ENCODE data around the gene OR2M3.
"Not testable (repeated sequence)": the region's sequence is repeated elsewhere in the genome, so short reads cannot be mapped to it uniquely, and the experiment has no call there.

The OR2M3 gene

DNA sequence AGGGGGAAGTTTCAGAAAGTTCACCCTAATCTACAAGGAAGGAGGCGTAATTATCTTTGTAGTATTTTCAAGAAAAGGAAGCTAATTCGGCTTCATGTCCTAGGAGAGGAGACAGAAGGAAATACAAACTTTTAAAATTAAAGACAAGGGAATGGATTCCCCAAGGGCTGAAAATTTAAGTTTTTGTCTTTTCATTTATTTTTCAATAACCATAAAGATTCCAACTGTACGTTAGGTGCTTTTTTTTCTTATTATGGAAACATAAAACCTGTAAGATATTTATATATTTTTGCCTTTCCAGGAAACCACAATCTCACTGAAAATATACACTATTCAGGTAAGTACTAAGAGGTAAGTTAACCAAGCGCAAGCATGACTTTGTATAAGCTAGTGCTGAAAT, at the start of gene OR2M3:
Gene OR2M3 (plus strand): TSS at position 301 of the 400 bp plus-strand sequence. CDS start 5,803 bp downstream, outside the sequence.
- no peak for DNase-seq (ENCODE audit: extremely low read depth in 1 of 2, low read depth in 1 of 2)

DNA sequence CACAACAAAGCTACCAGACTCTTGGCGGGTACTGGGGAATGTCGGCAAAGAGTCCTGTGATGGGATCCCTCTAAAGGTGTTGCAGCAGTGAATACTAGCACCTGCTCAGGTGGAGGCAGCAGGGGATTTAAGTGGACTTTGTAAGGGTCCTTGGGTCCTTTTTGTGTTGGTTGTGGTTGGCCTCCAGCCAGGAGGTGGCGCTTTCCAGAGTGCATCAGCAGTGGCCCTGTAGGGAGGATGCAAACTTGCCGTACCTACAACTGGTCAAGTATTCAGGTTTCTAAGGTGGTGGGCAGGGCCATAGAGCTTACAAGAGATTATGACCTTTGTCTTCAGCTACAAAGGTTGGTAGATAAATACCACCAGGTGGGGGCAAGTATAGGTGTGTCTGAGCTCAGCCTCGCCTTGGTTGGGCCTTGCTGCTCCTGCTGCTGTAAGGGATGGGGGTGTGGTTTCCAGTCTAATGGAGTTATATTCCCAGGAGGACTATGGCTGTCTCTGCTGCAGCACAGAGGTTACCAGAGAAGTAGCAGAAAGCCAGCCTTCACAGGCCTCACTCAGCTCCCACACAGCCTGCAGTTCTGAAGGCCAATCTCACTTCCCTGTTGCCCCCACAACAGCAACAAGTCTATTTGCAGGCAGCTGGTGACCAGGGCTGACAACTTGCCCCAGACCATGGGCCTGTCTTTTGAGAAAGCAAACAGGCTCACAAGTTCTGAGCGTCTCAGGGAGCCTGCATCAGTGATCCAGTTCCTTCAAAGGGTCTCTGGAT, 44.8 kb upstream of the OR2M3 start:
- no peak for DNase-seq (ENCODE audit: extremely low read depth in 1 of 2, low read depth in 1 of 2)

DNA sequence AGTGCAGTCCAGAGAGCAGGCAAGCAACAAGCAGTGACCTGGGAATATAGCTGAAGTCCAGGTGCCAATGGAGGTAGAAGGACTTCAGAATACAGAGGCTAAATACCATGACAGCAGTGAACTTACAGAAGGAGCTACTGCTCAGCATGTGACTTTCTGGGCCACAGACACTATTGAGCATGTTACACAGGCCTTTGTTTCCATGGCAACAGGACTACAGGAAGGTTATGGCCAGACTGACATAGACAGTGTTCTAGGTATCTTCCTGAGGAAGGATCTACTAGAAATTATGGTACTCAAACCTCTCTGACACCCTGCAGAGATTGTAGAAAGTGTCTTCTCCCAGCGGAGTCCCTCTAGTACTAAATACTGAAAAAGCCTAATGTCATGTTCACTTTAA, 41.1 kb upstream of the OR2M3 start:
- no peak for DNase-seq (ENCODE audit: extremely low read depth in 1 of 2, low read depth in 1 of 2)

DNA sequence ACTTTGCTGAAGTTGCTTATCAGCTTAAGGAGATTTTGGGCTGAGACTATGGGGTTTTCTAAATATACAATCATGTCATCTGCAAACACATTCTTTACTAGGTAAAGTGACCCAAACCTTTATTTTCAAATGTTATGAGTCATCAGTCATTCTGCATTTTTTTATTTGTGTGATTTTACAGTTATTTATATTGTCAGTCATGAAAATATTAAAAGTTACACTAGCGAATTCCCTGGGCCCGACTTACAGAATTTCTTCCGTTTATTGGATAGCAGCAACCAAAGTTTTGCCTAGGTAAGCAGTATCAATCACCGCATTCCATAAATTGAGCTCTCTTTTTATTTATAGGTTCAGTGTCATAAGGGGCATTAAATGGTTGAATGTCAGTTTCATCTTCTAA, 38.3 kb upstream of the OR2M3 start:
- no peak for DNase-seq (ENCODE audit: extremely low read depth in 1 of 2, low read depth in 1 of 2)

DNA sequence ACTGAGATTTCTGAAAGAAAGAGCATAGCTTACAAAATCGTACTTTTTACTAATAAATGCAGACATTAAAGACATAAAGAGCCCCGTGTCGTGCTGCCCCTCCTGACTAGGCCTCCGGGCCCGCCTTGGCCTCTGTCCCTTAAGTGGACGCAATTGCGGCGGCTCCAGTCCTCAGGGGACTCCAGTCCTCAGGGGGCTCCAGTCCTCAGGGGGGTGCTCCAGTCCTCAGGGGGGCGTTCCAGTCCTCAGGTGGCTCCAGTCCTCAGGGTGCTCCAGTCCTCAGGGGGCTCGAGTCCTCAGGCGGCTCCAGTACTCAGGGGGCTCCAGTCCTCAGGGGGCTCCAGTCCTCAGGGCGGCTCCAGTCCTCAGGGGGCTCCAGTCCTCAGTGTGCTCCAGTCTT, 33.0 kb upstream of the OR2M3 start:
- no peak for DNase-seq (ENCODE audit: extremely low read depth in 1 of 2, low read depth in 1 of 2)

GRCh38 chr1:248165186-248165585, 31.9 kb upstream of the OR2M3 start:
- no peak for DNase-seq (ENCODE audit: extremely low read depth in 1 of 2, low read depth in 1 of 2)

DNA sequence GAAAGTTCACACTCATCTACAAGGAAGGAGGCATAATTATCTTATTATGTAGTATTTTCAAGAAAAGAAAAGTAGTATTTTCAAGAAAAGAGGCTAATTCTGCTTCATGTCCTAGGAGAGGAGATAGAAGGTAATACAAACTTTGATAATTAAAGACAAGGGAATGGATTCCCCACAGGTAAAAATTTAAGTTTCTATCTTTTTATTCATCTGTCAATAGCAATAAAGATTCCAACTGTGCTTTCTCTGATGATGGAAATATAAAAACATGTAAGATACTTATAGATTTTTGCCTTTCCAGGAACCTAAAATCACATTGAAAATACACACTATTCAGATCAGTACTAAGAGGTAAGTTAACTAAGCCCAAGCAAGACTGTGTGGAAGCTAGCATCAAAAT, 22.5 kb upstream of the OR2M3 start, which contains the start of gene OR2M2:
Gene OR2M2 (plus strand): TSS at position 301 of the 400 bp plus-strand sequence. CDS start 5,165 bp downstream, outside the sequence.
- DNase-seq (ENCODE audit: extremely low read depth in 1 of 2, low read depth in 1 of 2): no peak

DNA sequence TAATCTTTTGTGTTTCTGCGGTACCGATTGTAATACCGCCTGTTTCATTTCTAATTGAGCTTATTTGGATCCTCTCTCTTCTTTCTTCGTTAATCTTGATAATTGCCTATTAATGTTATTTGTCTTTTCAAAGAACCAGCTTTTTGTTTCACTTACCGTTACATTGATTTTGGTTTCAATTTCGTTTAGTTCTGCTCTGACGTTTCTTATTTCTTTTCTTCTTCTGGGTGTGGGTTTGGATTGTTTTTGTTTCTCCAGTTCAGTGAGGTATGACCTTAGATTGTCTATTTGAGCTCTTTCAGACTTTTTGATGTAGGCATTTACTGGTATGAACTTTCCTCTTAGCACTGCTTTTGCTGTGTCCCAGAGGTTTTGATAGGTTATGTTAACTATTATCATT, 13.1 kb upstream of the OR2M3 start:
- DNase-seq (ENCODE audit: extremely low read depth in 1 of 2, low read depth in 1 of 2): no peak

DNA sequence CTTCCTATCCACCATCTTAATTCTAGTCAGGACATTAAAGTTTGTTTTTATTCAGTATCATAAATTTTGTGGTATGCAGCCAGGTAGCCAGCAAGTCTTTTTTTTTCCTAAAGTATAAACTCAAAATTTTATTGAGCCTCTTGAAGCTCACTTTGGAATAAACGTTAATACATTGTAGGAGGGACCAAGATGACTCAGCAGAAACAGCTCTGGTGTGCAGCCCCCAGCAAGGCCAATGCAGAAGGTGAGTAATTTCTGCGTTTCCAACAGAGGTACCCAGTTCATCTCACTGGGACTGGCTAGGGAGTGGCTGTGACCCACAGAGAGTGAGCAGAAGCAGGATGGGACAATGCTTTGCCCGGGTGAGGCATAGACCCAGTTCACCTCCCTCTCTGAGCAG, 9.7 kb upstream of the OR2M3 start:
- DNase-seq (ENCODE audit: extremely low read depth in 1 of 2, low read depth in 1 of 2): no peak

GRCh38 chr1:248189026-248189425, 8.0 kb upstream of the OR2M3 start:
- no peak for DNase-seq (ENCODE audit: extremely low read depth in 1 of 2, low read depth in 1 of 2)

GRCh38 chr1:248194117-248194516, 2.9 kb upstream of the OR2M3 start:
- no peak for DNase-seq (ENCODE audit: extremely low read depth in 1 of 2, low read depth in 1 of 2)

GRCh38 chr1:248215880-248216279, 18.8 kb downstream of the OR2M3 start:
- DNase-seq (ENCODE audit: extremely low read depth in 1 of 2, low read depth in 1 of 2): no peak

DNA sequence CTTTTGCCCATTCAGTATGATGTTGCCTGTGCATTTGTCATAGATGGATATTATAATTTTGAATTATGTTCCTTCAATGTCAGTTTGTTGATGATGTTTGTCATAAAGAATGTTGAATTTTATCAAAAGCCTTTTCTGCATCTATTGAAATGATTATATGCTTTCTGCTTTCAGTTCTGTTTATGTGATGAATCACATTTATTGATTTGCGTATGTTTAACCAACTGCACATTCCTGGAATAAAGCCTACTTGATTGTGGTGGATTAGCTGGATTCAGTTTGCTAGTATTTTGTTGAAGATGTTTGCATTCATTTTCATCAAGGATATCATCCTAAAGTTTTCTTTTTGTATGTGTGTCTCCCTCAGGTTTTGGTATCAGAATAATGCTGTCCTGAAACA, 28.5 kb downstream of the OR2M3 start:
- no peak for DNase-seq (ENCODE audit: extremely low read depth in 1 of 2, low read depth in 1 of 2)

DNA sequence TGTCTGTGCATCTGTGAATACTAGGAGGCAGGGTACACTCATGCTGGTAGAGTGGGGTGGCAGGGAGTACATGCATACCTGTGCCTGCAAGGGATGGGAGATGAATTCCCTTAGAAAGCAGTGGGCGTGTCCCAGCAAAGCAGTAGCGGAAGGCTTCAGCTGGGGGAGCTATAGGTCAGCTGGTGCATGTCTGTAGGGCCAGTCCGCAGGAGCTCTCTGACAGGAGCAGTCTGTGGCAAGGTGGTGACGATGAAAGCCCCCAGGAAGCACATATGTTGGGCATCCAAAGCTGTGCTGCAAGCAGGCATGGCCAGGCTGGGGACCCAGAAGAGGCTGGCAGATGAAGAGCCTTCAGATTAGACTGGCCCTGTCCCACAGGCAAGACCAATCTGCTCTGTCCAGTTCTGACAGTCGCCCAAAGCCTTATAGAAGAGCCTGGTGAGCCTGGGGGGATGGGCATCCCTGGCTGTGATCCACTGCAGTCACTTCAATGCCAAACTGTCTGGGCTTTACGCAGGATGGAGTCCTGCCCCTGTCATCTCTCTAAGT, 32.4 kb downstream of the OR2M3 start:
- DNase-seq (ENCODE audit: extremely low read depth in 1 of 2, low read depth in 1 of 2): no peak

DNA sequence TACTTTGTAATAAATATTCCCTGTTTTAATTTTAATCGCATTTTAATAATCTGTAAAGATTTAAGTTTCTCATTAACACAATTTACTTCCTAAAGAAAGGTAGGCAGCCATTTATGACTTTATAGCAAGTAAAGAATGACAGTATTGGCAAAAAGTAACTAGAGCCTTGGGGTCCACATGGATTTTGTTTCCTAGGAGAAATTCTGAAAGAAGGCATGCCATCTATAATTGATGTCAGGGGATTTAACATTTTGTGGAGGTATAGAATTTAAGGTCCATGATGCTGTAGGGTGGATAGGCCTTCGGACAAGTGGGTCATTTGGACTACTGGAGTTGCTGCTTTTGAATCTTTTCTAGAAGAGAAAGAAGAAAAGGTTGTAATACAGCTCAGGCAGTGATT, 34.1 kb downstream of the OR2M3 start, which contains the start of gene OR2M4:
Gene OR2M4 (plus strand): TSS at position 301 of the 400 bp plus-strand sequence. CDS start 7,512 bp downstream, outside the sequence.
- no peak for DNase-seq (ENCODE audit: extremely low read depth in 1 of 2, low read depth in 1 of 2)

DNA sequence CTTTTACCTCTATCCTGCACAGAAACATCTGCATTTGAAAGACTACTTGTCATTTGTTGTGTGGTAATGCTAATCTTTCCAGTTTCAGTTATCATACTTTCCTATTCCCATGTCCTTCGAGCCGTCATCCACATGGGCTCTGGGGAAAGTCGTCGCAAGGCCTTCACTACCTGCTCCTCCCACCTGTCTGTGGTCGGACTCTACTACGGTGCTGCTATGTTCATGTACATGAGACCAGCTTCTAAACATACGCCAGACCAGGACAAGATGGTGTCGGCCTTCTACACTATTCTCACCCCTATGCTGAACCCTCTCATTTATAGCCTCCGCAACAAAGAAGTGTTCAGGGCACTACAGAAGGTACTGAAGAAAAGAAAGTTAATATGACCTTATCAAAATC, 42.4 kb downstream of the OR2M3 start:
- no peak for DNase-seq (ENCODE audit: extremely low read depth in 1 of 2, low read depth in 1 of 2)

DNA sequence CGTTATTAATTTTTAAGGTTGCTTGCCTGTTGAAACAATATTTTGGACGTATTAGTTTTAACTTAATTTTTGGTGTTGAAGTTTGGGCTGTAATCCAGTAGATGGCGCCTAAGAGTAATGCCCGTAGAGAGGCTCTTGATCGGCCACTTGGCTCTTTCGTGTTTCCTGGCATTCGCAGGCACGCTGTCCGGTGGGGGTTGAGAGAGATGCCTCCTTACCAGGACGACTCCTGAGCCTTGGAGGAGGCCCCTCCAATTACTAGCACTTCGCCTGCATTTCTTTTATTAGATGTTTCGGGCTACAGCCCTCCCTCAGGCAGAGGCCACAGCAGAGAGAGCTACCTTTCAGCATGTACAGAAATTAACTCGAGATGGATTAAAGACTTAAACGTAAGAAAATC, 46.1 kb downstream of the OR2M3 start:
- no peak for DNase-seq (ENCODE audit: extremely low read depth in 1 of 2, low read depth in 1 of 2)

DNA sequence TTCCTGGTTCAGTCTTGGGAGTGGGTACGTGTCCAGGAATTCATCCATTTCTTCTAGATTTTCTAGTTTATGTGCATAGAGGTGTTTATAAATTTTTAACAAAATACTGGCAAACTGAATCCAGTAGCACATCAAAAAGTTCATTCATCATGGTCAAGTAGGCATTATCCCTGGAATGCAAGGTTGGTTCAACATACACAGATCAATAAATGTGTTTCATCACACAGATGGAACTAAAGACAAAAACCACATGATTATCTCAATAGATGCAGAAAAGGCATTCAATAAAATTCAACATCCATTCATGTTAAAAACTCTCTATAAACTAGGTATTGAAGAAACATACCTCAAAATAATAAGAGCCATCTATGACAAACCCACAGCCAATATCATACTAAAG, 62.2 kb downstream of the OR2M3 start:
- not testable (repeated sequence) for DNase-seq (ENCODE audit: extremely low read depth in 1 of 2, low read depth in 1 of 2)
